ENCODE measurements around the gene NHLH1.

NHLH1 gene

DNA sequence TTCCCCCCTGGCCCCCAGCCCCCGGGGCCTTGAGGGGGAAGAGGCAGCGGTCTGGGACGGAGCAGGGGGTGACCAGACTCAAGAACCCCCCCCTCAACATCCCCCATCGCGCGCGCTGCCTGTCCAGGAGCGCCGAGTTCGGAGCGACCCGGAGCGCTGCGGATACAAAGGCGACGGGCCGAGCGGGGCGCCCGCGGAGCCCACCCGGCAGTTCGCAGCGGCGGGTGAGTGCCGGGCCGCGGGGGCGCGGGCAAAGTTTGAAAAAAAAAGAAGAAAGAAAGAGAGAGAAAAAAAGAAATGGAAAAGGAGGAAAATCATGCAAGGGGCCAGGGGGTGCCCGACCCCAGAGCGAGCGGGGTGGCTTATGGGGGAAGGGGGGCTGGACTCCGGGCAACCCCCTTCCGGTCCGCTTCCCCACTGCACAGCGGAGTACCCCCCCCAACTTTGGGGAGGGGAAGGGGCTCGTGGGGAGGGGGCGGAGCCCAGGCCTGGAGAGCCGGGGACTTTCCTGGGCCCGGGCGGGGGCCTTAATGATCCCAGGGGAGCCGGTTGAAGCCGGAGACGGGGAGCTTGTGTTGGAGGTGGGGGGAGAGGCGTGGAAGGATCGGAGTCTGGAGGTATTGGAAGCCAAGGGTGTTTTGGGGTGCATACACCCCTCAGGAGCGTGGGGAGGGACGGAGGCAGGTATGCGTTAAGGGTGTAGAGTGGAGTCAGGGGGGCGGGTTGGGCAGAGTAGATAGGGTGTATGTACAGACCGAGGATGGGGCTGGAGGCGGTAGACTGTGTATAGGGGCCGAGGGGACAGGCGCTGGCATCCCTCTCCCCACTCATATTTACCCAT, 34.0 kb downstream of the NHLH1 start:
- Histone ChIP-seq H3K9me3 (replicated peaks; ENCODE audit: insufficient read depth, low read length) (no peaks in the 10 kb centered on the region), H3K4me2 (ENCODE audit: low read depth, low read length) (peak overlapping the region; percentile 41; the same call in 1 of the 2 replicates), H4K20me1 (ENCODE audit: insufficient read depth, low read length) (no peaks in the 10 kb centered on the region), H3K27ac (ENCODE audit: low read length) (no peak overlapping the region), H3K27me3 (replicated peaks; ENCODE audit: insufficient read depth, low read length) (no peaks in the 10 kb centered on the region), H2AFZ (ENCODE audit: low read length) (no peak overlapping the region), H3K9ac (ENCODE audit: low read length) (no peak overlapping the region), H3K79me2 (ENCODE audit: low read length) (no peaks in the 10 kb centered on the region), H3K36me3 (replicated peaks; ENCODE audit: insufficient read depth, low read length) (no peaks in the 10 kb centered on the region), H3K4me1 (ENCODE audit: low read length) (no peaks in the 10 kb centered on the region), H3K9me2 (replicated peaks; ENCODE audit: insufficient read depth, low read length) (no peaks in the 10 kb centered on the region), H3F3A (ENCODE audit: insufficient read depth, low read length) (no peaks in the 10 kb centered on the region), H3K4me3 (ENCODE audit: low read length) (no peak overlapping the region)
- TF ChIP-seq EZH2 (optimal IDR thresholded peaks at IDR 0.05; ENCODE audit: low read depth, low read length) (no peak), EZH2phosphoT487 (IDR thresholded peaks at IDR 0.05; ENCODE audit: low read length) (no peak)
- TF ChIP-seq, protein P1, sequence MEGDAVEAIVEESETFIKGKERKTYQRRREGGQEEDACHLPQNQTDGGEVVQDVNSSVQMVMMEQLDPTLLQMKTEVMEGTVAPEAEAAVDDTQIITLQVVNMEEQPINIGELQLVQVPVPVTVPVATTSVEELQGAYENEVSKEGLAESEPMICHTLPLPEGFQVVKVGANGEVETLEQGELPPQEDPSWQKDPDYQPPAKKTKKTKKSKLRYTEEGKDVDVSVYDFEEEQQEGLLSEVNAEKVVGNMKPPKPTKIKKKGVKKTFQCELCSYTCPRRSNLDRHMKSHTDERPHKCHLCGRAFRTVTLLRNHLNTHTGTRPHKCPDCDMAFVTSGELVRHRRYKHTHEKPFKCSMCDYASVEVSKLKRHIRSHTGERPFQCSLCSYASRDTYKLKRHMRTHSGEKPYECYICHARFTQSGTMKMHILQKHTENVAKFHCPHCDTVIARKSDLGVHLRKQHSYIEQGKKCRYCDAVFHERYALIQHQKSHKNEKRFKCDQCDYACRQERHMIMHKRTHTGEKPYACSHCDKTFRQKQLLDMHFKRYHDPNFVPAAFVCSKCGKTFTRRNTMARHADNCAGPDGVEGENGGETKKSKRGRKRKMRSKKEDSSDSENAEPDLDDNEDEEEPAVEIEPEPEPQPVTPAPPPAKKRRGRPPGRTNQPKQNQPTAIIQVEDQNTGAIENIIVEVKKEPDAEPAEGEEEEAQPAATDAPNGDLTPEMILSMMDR (IDR thresholded peaks at IDR 0.05; ENCODE audit: low read length), result no peak
- DNase-seq, result no peak

DNA sequence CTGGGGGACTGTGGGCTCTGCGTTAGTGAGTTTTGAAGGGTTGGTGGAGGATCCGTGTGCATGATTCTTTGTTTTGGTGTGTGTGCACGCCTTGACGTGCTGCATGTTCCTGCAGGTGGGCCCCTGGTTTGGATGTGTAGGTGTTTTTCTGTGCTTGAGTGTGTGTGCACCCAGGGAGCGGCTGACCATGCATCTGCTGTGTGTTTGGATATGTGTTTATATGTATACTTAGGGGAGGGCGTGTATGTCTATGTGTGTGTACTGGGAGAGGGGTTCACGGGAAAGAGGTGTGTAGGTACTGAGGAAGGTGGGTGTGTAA, 34.6 kb downstream of the NHLH1 start:
- Histone ChIP-seq H3K9ac (ENCODE audit: low read length) (no peak overlapping the region), H3K79me2 (ENCODE audit: low read length) (no peaks in the 10 kb centered on the region), H4K20me1 (ENCODE audit: insufficient read depth, low read length) (no peaks in the 10 kb centered on the region), H3K4me2 (ENCODE audit: low read depth, low read length) (no peak overlapping the region), H3K27ac (ENCODE audit: low read length) (no peak overlapping the region), H3F3A (ENCODE audit: insufficient read depth, low read length) (no peaks in the 10 kb centered on the region), H3K4me1 (ENCODE audit: low read length) (no peaks in the 10 kb centered on the region), H3K9me3 (replicated peaks; ENCODE audit: insufficient read depth, low read length) (no peaks in the 10 kb centered on the region), H3K9me2 (replicated peaks; ENCODE audit: insufficient read depth, low read length) (no peaks in the 10 kb centered on the region), H2AFZ (ENCODE audit: low read length) (no peak overlapping the region), H3K27me3 (replicated peaks; ENCODE audit: insufficient read depth, low read length) (no peaks in the 10 kb centered on the region), H3K4me3 (ENCODE audit: low read length) (no peak overlapping the region), H3K36me3 (replicated peaks; ENCODE audit: insufficient read depth, low read length) (no peaks in the 10 kb centered on the region)
- DNase-seq, result no peak
- TF ChIP-seq EZH2 (optimal IDR thresholded peaks at IDR 0.05; ENCODE audit: low read depth, low read length) (no peak), EZH2phosphoT487 (IDR thresholded peaks at IDR 0.05; ENCODE audit: low read length) (no peak)
- TF ChIP-seq, protein P1 (IDR thresholded peaks at IDR 0.05; ENCODE audit: low read length), result no peak

DNA sequence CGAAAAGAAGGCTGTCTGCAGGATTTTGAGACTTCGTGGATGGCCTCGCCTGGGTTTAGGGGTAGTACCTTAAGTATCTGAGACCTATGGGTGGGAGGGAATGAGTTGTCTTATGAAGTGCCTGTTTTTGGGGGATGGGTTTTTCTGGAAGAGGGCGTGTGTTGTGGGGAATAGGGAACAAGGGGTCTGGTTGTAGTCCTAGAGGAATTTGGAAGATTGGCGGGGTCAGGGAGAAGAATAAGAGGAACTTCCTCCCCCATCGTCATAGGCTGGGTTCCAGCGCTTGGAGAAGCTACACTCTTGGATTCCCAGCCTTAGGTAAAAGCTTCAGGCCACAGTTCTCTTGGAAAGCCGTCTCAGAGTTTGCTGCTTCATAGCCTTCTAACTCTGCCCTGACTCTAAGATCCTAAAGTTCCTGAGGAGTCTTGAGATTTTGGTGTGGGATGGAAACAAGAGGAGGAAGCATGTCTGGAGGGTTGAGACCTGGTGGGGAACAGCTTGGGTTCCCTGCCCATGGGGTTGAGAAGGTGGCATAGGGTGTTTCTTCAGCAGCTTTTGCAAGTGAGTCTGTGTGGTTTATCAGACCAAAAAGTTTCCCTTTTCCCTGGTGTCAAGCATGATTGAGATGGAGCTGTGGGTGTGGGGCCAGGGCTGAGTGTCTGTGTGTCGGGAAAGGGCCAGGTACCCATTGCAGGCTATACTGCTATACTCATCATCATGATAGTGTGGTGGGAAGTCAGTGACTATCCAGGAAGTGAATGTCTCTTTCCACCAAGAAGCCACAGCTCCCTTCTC, 35.3 kb downstream of the NHLH1 start:
- no peak overlapping the region for H2AFZ ChIP-seq (ENCODE audit: low read length)
- H3K79me2 ChIP-seq (ENCODE audit: low read length), result no peaks in the 10 kb centered on the region
- H3K4me3 ChIP-seq (ENCODE audit: low read length), result no peak overlapping the region
- no peak overlapping the region for H3K9ac ChIP-seq (ENCODE audit: low read length)
- no peaks in the 10 kb centered on the region for H3K27me3 ChIP-seq (replicated peaks; ENCODE audit: insufficient read depth, low read length)
- H3K9me2 ChIP-seq (replicated peaks; ENCODE audit: insufficient read depth, low read length), result no peaks in the 10 kb centered on the region
- H3F3A ChIP-seq (ENCODE audit: insufficient read depth, low read length), result no peaks in the 10 kb centered on the region
- H3K27ac ChIP-seq (ENCODE audit: low read length), result no peak overlapping the region
- H3K4me2 ChIP-seq (ENCODE audit: low read depth, low read length), result no peak overlapping the region
- no peaks in the 10 kb centered on the region for H3K9me3 ChIP-seq (replicated peaks; ENCODE audit: insufficient read depth, low read length)
- no peak for DNase-seq
- no peaks in the 10 kb centered on the region for H3K4me1 ChIP-seq (ENCODE audit: low read length)
- TF ChIP-seq EZH2 (optimal IDR thresholded peaks at IDR 0.05; ENCODE audit: low read depth, low read length) (no peak), EZH2phosphoT487 (IDR thresholded peaks at IDR 0.05; ENCODE audit: low read length) (no peak)
- TF ChIP-seq, protein P1 (IDR thresholded peaks at IDR 0.05; ENCODE audit: low read length), result no peak
- no peaks in the 10 kb centered on the region for H3K36me3 ChIP-seq (replicated peaks; ENCODE audit: insufficient read depth, low read length)
- no peaks in the 10 kb centered on the region for H4K20me1 ChIP-seq (ENCODE audit: insufficient read depth, low read length)
